Measurements from ENCODE around the gene CHFR.

DNA sequence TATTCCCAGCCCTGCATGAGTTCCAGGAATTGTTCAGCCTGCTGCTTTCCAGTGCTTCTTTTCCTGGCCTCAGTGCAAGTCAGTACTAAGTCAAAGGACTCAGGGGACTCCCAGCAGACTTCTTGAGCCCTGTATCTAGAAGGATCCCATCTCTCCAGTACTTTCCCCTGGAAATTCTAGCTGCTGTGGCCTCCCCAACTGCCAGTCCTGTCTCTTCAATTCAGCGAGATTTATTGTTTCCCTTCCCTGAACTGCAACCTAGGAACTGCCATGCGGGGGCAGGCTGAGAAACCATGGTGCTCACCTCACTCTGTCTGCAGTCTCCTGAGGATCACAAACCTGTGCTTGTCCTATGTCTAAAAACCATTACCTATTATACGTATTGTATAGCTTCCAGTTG is 37.0 kb upstream of the CHFR start:
- no peak for TF ChIP-seq CEBPB (IDR thresholded peaks at IDR 0.05; ENCODE audit: low read depth, low read length)
- TF ChIP-seq, protein P1, sequence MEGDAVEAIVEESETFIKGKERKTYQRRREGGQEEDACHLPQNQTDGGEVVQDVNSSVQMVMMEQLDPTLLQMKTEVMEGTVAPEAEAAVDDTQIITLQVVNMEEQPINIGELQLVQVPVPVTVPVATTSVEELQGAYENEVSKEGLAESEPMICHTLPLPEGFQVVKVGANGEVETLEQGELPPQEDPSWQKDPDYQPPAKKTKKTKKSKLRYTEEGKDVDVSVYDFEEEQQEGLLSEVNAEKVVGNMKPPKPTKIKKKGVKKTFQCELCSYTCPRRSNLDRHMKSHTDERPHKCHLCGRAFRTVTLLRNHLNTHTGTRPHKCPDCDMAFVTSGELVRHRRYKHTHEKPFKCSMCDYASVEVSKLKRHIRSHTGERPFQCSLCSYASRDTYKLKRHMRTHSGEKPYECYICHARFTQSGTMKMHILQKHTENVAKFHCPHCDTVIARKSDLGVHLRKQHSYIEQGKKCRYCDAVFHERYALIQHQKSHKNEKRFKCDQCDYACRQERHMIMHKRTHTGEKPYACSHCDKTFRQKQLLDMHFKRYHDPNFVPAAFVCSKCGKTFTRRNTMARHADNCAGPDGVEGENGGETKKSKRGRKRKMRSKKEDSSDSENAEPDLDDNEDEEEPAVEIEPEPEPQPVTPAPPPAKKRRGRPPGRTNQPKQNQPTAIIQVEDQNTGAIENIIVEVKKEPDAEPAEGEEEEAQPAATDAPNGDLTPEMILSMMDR (conservative IDR thresholded peaks at IDR 0.05; ENCODE audit: low read depth, low read length), result no peak
- TF ChIP-seq, protein P2, sequence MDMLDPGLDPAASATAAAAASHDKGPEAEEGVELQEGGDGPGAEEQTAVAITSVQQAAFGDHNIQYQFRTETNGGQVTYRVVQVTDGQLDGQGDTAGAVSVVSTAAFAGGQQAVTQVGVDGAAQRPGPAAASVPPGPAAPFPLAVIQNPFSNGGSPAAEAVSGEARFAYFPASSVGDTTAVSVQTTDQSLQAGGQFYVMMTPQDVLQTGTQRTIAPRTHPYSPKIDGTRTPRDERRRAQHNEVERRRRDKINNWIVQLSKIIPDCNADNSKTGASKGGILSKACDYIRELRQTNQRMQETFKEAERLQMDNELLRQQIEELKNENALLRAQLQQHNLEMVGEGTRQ (IDR thresholded peaks at IDR 0.05; ENCODE audit: low read depth, low read length), result no peak
- no peak for TF ChIP-seq MXI1 (IDR thresholded peaks at IDR 0.05; ENCODE audit: borderline replicate concordance, low read depth, low read length)
- no peak for TF ChIP-seq RAD21 (IDR thresholded peaks at IDR 0.05; ENCODE audit: low read length)
- no peak for TF ChIP-seq CHD1 (IDR thresholded peaks at IDR 0.05; ENCODE audit: low read depth, low read length)
